HCT116 (cell line): ENCODE measurements around the gene GORASP1. TPM values are rescaled to one million over a fixed set of nuclear protein-coding genes. Genes with fewer than 3 reads are reported as not detected.

Experiments
- ATAC-seq: fragments of 200-7000 bp; cut with Tn5 transposase; 2 replicates; pipeline ENCODE4 v1.9.1; 2020; ENCODE audit warnings: mild to moderate bottlenecking, moderate library complexity
- BruUV-seq: library from RNA; stranded (reverse); fragments of 400-500 nt; replicated peaks from 2 replicates; lab custom pipeline; 2021; lab: Mats Ljungman, UMichigan
- CTCF ChIA-PET: fragments of 300-600 bp; sonication (Branson Sonifier 250); formaldehyde crosslinking; loops from one replicate; lab custom pipeline; 2021; ENCODE audit warnings: antibody characterized with exemption; lab: Charles Lee
- POLR2A ChIA-PET: fragments of 300-600, 350-600 bp; sonication (Branson Sonifier 250); formaldehyde crosslinking; loops from one replicate; lab custom pipeline; 2021; ENCODE audit warnings: antibody characterized with exemption; lab: Charles Lee
- RAD21 ChIA-PET, 2 experiments: fragments of 300-600 bp; sonication (Branson Sonifier 250); formaldehyde crosslinking; loops; one replicate each; lab custom pipeline; 2023; ENCODE audit warnings: low total read pairs in 2 of 2; ENCODE audit not compliant: uncharacterized antibody in 2 of 2, unreplicated experiment in 2 of 2, low non-redundant PET in 1 of 2; lab: Charles Lee
- DNase-seq: peaks from one replicate; pipeline ENCODE4 v3.0.0-alpha.2; 2010; ENCODE audit warnings: low read depth, low spot score
- H2AFZ ChIP-seq: fragments of 200-600 bp; shearing (Covaris generic), sonication (generic); 2 replicates; pipeline ENCODE4 v1.6.1; 2017; ENCODE audit warnings: low read depth, mixed run types, mixed read lengths, antibody characterized with exemption, low read length; ENCODE audit not compliant: poor library complexity, severe bottlenecking
- H3K27ac ChIP-seq: 2 replicates; pipeline ENCODE4 v1.5.1; 2012; ENCODE audit warnings: low read depth, low read length
- H3K27me3 ChIP-seq: fragments of 200-600 bp; sonication (generic); 2 replicates; pipeline ENCODE4 v1.6.1; 2016; ENCODE audit warnings: mixed run types, low read length, mixed read lengths; ENCODE audit not compliant: insufficient read depth
- H3K36me3 ChIP-seq, 2 experiments: fragments of 200-500 bp in 1 of 2; fragments of 200-600 bp in 1 of 2; sonication (Bioruptor generic) in 1 of 2; sonication (generic) in 1 of 2; 2 replicates each; pipeline versions ENCODE4 v1.5.1 to v1.6.1; 2014 to 2016; ENCODE audit warnings: low read length in 2 of 2, inconsistent platforms in 1 of 2, mixed read lengths in 1 of 2, mixed run types in 1 of 2; ENCODE audit not compliant: insufficient read depth in 2 of 2, control insufficient read depth in 1 of 2
- H3K4me1 ChIP-seq, 2 experiments: fragments of 200-600 bp in 1 of 2; sonication (generic) in 1 of 2; 2 replicates each; pipeline versions ENCODE4 v1.5.1 to v1.6.1; 2012 to 2017; ENCODE audit warnings: low read length in 2 of 2, inconsistent platforms in 1 of 2, mild to moderate bottlenecking in 1 of 2, mixed read lengths in 1 of 2, mixed run types in 1 of 2, moderate library complexity in 1 of 2; ENCODE audit not compliant: insufficient read depth in 2 of 2, control insufficient read depth in 1 of 2
- H3K4me2 ChIP-seq: fragments of 200-600 bp; sonication (generic); 2 replicates; pipeline ENCODE4 v1.6.1; 2017; ENCODE audit warnings: mixed run types, low read length, mixed read lengths
- H3K4me3 ChIP-seq, 2 experiments: fragments of 200-600 bp in 1 of 2; sonication (generic) in 1 of 2; replicated peaks in 1 of 2; 2 replicates each; pipeline ENCODE4 v1.5.1; 2011 to 2016; ENCODE audit warnings: low read length in 2 of 2, control low read depth in 1 of 2, low read depth in 1 of 2, mild to moderate bottlenecking in 1 of 2, mixed read lengths in 1 of 2, mixed run types in 1 of 2
- H3K79me2 ChIP-seq: fragments of 200-600 bp; sonication (generic); 2 replicates; pipeline ENCODE4 v1.6.1; 2017; ENCODE audit warnings: mild to moderate bottlenecking, mixed run types, low read length, moderate library complexity, mixed read lengths; ENCODE audit not compliant: insufficient read depth
- H3K9ac ChIP-seq: fragments of 200-600 bp; sonication (generic); 2 replicates; pipeline ENCODE4 v1.6.1; 2016; ENCODE audit warnings: low read length, mixed read lengths
- H3K9me2 ChIP-seq: fragments of 200-600 bp; sonication (generic), shearing (Covaris generic); 2 replicates; pipeline ENCODE4 v1.6.1; 2017; ENCODE audit warnings: mixed run types, mild to moderate bottlenecking, moderate library complexity; ENCODE audit not compliant: insufficient read depth
- H3K9me3 ChIP-seq, 2 experiments: fragments of 200-500 bp in 1 of 2; fragments of 200-600 bp in 1 of 2; sonication (Bioruptor generic) in 1 of 2; sonication (generic) in 1 of 2; 2 replicates each; pipeline ENCODE4 v1.6.1; 2014 to 2017; ENCODE audit warnings: low read length in 2 of 2, mixed read lengths in 2 of 2, inconsistent platforms in 1 of 2, low read depth in 1 of 2, mild to moderate bottlenecking in 1 of 2, mixed run types in 1 of 2, moderate library complexity in 1 of 2; ENCODE audit not compliant: control insufficient read depth in 1 of 2, insufficient read depth in 1 of 2
- H4K20me1 ChIP-seq: fragments of 200-600 bp; sonication (generic), shearing (Covaris generic); 2 replicates; pipeline ENCODE4 v1.6.1; 2017; ENCODE audit warnings: mixed run types, mild to moderate bottlenecking, moderate library complexity; ENCODE audit not compliant: insufficient read depth
- CBX3 ChIP-seq: IDR thresholded peaks from 2 replicates; pipeline ENCODE4 v1.6.1; 2012; ENCODE audit warnings: low read depth
- CEBPB ChIP-seq: IDR thresholded peaks from 2 replicates; pipeline ENCODE4 v1.6.1; 2012; ENCODE audit warnings: low read depth
- CTCF ChIP-seq, 3 experiments: fragments of 200-600 bp in 1 of 3; sonication (generic) in 1 of 3; IDR thresholded peaks in 2 of 3; conservative IDR thresholded peaks in 1 of 3; 2 replicates each; pipeline ENCODE4 v1.5.1; 2012 to 2017; ENCODE audit warnings: low read depth in 2 of 3, low read length in 2 of 3, antibody characterized with exemption in 1 of 3, borderline replicate concordance in 1 of 3, control low read depth in 1 of 3, mild to moderate bottlenecking in 1 of 3, mixed read lengths in 1 of 3, mixed run types in 1 of 3, moderate library complexity in 1 of 3; ENCODE audit not compliant: insufficient read depth in 1 of 3
- EZH2 ChIP-seq: fragments of 200-600 bp; sonication (generic); IDR thresholded peaks from 2 replicates; pipeline ENCODE4 v1.6.1; 2017; ENCODE audit warnings: antibody characterized with exemption, mixed run types
- EZH2phosphoT487 ChIP-seq: fragments of 200-600 bp; IDR thresholded peaks from 2 replicates; pipeline ENCODE4 v1.6.1; 2018; ENCODE audit warnings: antibody characterized with exemption, borderline replicate concordance
- JUND ChIP-seq: IDR thresholded peaks from 2 replicates; pipeline ENCODE4 v1.6.1; 2012
- MAX ChIP-seq: IDR thresholded peaks from 2 replicates; pipeline ENCODE4 v1.6.1; 2012
- POLR2A ChIP-seq: IDR thresholded peaks from 2 replicates; pipeline ENCODE4 v1.7.0; 2011; ENCODE audit warnings: borderline replicate concordance; ENCODE audit not compliant: insufficient read depth, insufficient read length; ENCODE audit errors: extremely low read depth
- SRF ChIP-seq: IDR thresholded peaks from 2 replicates; pipeline ENCODE4 v1.6.1; 2012; ENCODE audit warnings: low read depth
- intact Hi-C: fragments of 100-400 bp; cut with micrococcal nuclease; formaldehyde crosslinking; loops from 2 replicates; pipeline ENCODE4 v1.10.0; 2022
- total RNA-seq: library from RNA; stranded (reverse); gene quantifications from one replicate; pipeline ENCODE4 v1.2.1, GENCODE V29; 2021; ENCODE audit not compliant: unreplicated experiment

GORASP1 gene
- total RNA-seq, 1 experiment from 2014 or later = 38.8 TPM

GRCh38 chr3:39086144-39086543 is 21.3 kb downstream of the GORASP1 start:
- intact Hi-C loops = no loop called here
- POLR2A ChIA-PET = no interaction called here
- no TSS peak for BruUV-seq

GRCh38 chr3:39082666-39083313 is 24.6 kb downstream of the GORASP1 start:
- Histone ChIP-seq H4K20me1 (0 out of 2 replicates have a peak, but pooled peaks cover 7% of the 10 kb centered on the region), H2AFZ (no peak overlapping the region), H3K36me3 (peaks cover 0 to 6% of the 10 kb centered on the region in 2 experiments; a peak in 2 of 4 replicates), H3K4me2 (no peak overlapping the region), H3K27me3 (no peaks in the 10 kb centered on the region), H3K9ac (no peak overlapping the region), H3K27ac (no peak overlapping the region), H3K4me1 (no peaks in the 10 kb centered on the region), H3K4me3 (no peak overlapping the region), H3K9me3 (no peaks in the 10 kb centered on the region), H3K79me2 (no peaks in the 10 kb centered on the region), H3K9me2 (no peaks in the 10 kb centered on the region)
- BruUV-seq = no TSS peak
- TF ChIP-seq CEBPB = no peak
- no peak for TF ChIP-seq POLR2A
- no peak for TF ChIP-seq EZH2
- TF ChIP-seq SRF = no peak
- TF ChIP-seq EZH2phosphoT487 = no peak
- TF ChIP-seq CTCF (IDR thresholded peaks at IDR 0.05 in 2 of 3, conservative IDR thresholded peaks at IDR 0.05 in 1 of 3; ENCODE audit: borderline replicate concordance in 1 of 3, insufficient read depth in 1 of 3, low read depth in 2 of 3, low read length in 2 of 3) = no peak
- POLR2A ChIA-PET = no interaction called here
- CTCF ChIA-PET = no interaction called here
- RAD21 ChIA-PET = no interaction called here
- no peak for ATAC-seq
- no peak for DNase-seq
- intact Hi-C loops = no loop called here

More at GRCh38 chr3:39086144-39086543, 21.3 kb downstream of the GORASP1 start:
- Histone ChIP-seq H3K9me3 (no peaks in the 10 kb centered on the region), H3K9me2 (no peaks in the 10 kb centered on the region), H3K4me2 (no peak overlapping the region), H2AFZ (no peak overlapping the region), H3K79me2 (no peaks in the 10 kb centered on the region), H3K27ac (no peak overlapping the region), H3K4me3 (no peak overlapping the region), H3K27me3 (no peaks in the 10 kb centered on the region), H4K20me1 (no peaks in the 10 kb centered on the region), H3K9ac (no peak overlapping the region), H3K36me3 (peaks cover 0 to 11% of the 10 kb centered on the region in 2 experiments; a peak in 2 of 4 replicates), H3K4me1 (no peaks in the 10 kb centered on the region)
- DNase-seq (no peak), ATAC-seq (no peak)
- ChIA-PET CTCF (no interaction called here), RAD21 (no interaction called here)
- no peak for TF ChIP-seq MAX
- TF ChIP-seq JUND = no peak
- no peak for TF ChIP-seq EZH2
- no peak for TF ChIP-seq CBX3
